T follicular helper cell (primary cell): Measurements from ENCODE around the gene CLCA2.
A peak's percentile ranks its signal among the peaks of the same experiment; 100 is the strongest.

Experiments
- DNase-seq: peaks from one replicate; pipeline ENCODE4 v3.0.0-alpha.2; 2020; ENCODE audit warnings: low read depth

Gene CLCA2

GRCh38 chr1:86477682-86478081 is 53.7 kb downstream of the CLCA2 start:
- DNase-seq = no peak

GRCh38 chr1:86478416-86479156 is 54.6 kb downstream of the CLCA2 start:
- no peak for DNase-seq

GRCh38 chr1:86481966-86482365 is 58.0 kb downstream of the CLCA2 start:
- DNase-seq = no peak

GRCh38 chr1:86487131-86487810 is 63.3 kb downstream of the CLCA2 start:
- no peak for DNase-seq

- no peak for DNase-seq
Measured at GRCh38 chr1:86487811-86488141, 63.8 kb downstream of the CLCA2 start.

- DNase-seq = no peak
Measured at GRCh38 chr1:86489242-86489878, 65.4 kb downstream of the CLCA2 start.

- DNase-seq = no peak
Measured at GRCh38 chr1:86491171-86491950, 67.4 kb downstream of the CLCA2 start.

GRCh38 chr1:86498281-86498680 is 74.3 kb downstream of the CLCA2 start:
- no peak for DNase-seq

- no peak for DNase-seq
Measured at GRCh38 chr1:86499987-86500593, 76.1 kb downstream of the CLCA2 start.

GRCh38 chr1:86500714-86501113 is 76.7 kb downstream of the CLCA2 start:
- no peak for DNase-seq

GRCh38 chr1:86502125-86502646 is 78.2 kb downstream of the CLCA2 start:
- DNase-seq = peak; percentile 25

GRCh38 chr1:86502721-86503405 is 78.9 kb downstream of the CLCA2 start:
- DNase-seq = no peak

- no peak for DNase-seq
Measured at GRCh38 chr1:86503406-86504136, 79.6 kb downstream of the CLCA2 start.

- DNase-seq = no peak
Measured at GRCh38 chr1:86504137-86504479, 80.1 kb downstream of the CLCA2 start.

- DNase-seq = no peak
Measured at GRCh38 chr1:86504895-86505563, 81.1 kb downstream of the CLCA2 start.

- DNase-seq = no peak
Measured at GRCh38 chr1:86505564-86505902, 81.6 kb downstream of the CLCA2 start.
